ENCODE data around the gene MTG2. TPM values are rescaled to one million over a fixed set of nuclear protein-coding genes. Genes with fewer than 3 reads are reported as not detected.

MTG2 gene
- total RNA-seq, 1 experiment from 2014 or later = 27.9 TPM

DNA sequence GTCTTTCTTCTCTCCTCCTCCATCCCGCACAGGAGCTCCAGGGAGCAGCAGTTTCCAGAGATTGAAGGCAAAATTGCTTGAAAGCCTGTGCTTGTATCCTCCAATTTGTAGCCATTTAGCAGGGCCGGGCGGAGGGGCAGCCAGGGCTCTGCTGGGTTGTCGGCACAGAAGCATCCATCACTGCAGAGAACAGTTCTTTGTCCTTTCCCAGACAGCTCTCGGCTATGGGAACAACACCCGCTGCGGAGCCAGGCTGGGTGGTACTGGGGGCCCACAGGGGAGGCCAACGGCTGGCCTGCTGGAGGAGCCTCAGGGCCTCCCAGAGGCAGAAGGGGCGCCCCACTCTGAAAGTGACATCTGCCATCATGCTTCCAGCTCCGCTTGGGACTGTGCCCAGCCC is 29.5 kb downstream of the MTG2 start (continued):
- TF ChIP-seq, protein P1, sequence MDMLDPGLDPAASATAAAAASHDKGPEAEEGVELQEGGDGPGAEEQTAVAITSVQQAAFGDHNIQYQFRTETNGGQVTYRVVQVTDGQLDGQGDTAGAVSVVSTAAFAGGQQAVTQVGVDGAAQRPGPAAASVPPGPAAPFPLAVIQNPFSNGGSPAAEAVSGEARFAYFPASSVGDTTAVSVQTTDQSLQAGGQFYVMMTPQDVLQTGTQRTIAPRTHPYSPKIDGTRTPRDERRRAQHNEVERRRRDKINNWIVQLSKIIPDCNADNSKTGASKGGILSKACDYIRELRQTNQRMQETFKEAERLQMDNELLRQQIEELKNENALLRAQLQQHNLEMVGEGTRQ (CRISPR knock-in tag; IDR thresholded peaks at IDR 0.05) = no peak
- TF ChIP-seq TP53 (CRISPR knock-in tag; IDR thresholded peaks at IDR 0.05) = no peak

DNA sequence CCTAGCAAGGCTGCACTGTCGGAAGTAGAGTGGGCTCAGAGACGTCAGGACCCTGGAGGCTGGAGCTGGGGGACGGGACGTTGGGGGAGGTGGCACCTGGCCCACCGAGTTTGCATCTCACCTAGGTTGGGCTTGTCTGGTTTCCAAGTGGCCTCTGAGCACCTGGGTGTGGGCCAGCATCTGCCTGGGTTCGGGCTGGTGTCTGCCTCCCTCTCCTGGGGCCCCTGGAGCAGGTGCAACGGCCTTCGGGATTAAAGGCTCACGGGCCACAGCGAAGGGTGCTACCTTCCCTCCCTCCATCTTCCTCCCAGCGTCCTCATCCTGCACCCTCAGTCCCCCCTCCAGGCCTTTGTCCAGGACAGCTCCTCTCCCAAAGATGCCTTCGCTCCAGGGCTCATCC is 31.2 kb downstream of the MTG2 start:
- no peak for ATAC-seq
- Mint-ChIP-seq H3K27ac (no peak overlapping the region), H3K27me3 (ENCODE audit: low read depth) (peaks cover 15% of the 10 kb centered on the region)

DNA sequence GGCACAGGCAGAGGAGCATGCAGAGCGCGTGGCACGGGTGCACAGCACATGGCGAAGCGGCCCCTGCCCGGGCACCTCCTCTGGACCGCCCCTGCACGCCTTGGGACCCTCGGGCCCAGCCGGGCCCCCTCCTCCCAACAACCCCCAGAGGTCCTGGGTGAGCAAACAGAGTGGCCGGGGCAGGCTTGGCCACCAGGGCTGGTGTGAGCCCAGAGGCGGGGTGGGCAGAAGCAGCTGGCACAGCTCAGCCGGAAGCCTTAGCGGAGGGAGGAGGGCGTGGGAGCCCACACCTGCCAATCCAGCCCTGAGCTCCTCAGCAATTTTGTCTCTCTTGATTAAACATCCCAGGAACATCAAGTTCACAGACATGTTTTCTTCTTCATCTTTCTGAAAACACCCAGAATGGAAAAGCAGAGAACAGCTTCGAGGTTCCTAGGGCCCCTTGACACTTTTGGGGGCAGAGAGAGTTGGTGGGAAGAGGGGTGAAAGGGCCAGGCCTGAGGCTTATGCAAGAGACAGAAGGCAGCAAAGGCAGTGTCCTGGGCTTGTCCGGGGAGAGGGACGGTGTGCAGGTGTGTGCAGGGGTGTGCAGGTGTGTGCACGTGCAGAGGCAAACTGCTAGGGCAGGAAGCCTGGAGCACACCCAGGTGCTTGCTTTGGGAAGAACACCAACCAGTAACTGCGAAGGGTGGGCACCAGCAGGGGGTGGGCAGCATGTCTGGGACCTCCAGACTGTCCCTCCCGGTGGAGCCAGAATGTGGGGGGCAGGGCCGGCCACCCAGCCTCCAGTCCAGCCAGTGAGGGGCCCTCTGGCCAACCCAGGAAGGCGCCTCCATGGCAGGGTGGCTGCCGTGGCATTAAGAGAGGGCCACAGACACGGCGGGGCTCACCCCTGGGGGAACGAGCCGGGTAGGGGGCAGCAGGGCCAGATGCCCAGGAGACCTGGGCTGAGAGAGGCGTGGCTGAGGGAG is 32.5 kb downstream of the MTG2 start:
- no peaks in the 10 kb centered on the region for H3K9me3 Mint-ChIP-seq
- H3K4me3 Mint-ChIP-seq = no peak overlapping the region
- no peaks in the 10 kb centered on the region for H3K36me3 Mint-ChIP-seq
- ChIA-PET POLR2A (no interaction called here), CTCF (no interaction called here)
- no peak overlapping the region for H3K27ac Mint-ChIP-seq
- TF ChIP-seq STAT6 (CRISPR knock-in tag; conservative IDR thresholded peaks at IDR 0.05; ENCODE audit: low read depth) = no peak
- TF ChIP-seq SOX15 (CRISPR knock-in tag; IDR thresholded peaks at IDR 0.05) = no peak
- TF ChIP-seq JAZF1 (CRISPR knock-in tag; IDR thresholded peaks at IDR 0.05) = no peak
- TF ChIP-seq GRHL2 (CRISPR knock-in tag; IDR thresholded peaks at IDR 0.05; ENCODE audit: insufficient replicate concordance, severe bottlenecking) = no peak
- TF ChIP-seq ETV6 (CRISPR knock-in tag; IDR thresholded peaks at IDR 0.05) = no peak
- ATAC-seq = no peak
- no peak for DNase-seq (ENCODE audit: low spot score)
- H3K4me1 Mint-ChIP-seq = peaks cover 9% of the 10 kb centered on the region
- H3K27me3 Mint-ChIP-seq (ENCODE audit: low read depth) = peaks cover 18% of the 10 kb centered on the region

More for the DNA sequence above, 31.2 kb downstream of the MTG2 start:
- H3K9me3 Mint-ChIP-seq = no peaks in the 10 kb centered on the region
- peaks cover 10% of the 10 kb centered on the region for H3K4me1 Mint-ChIP-seq
- H3K4me3 Mint-ChIP-seq = no peak overlapping the region
- CTCF ChIA-PET = no interaction called here
- TF ChIP-seq, protein P2, sequence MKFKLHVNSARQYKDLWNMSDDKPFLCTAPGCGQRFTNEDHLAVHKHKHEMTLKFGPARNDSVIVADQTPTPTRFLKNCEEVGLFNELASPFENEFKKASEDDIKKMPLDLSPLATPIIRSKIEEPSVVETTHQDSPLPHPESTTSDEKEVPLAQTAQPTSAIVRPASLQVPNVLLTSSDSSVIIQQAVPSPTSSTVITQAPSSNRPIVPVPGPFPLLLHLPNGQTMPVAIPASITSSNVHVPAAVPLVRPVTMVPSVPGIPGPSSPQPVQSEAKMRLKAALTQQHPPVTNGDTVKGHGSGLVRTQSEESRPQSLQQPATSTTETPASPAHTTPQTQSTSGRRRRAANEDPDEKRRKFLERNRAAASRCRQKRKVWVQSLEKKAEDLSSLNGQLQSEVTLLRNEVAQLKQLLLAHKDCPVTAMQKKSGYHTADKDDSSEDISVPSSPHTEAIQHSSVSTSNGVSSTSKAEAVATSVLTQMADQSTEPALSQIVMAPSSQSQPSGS (CRISPR knock-in tag; IDR thresholded peaks at IDR 0.05; ENCODE audit: borderline replicate concordance, low read depth) = no peak
- TF ChIP-seq MLX (CRISPR knock-in tag; IDR thresholded peaks at IDR 0.05) (no peak), GTF2I (CRISPR knock-in tag; conservative IDR thresholded peaks at IDR 0.05) (no peak), ZNF263 (CRISPR knock-in tag; IDR thresholded peaks at IDR 0.05; ENCODE audit: low read depth) (no peak), RORB (CRISPR knock-in tag; IDR thresholded peaks at IDR 0.05) (no peak), TEAD4 (CRISPR knock-in tag; IDR thresholded peaks at IDR 0.05) (no peak), ZNF396 (CRISPR knock-in tag; IDR thresholded peaks at IDR 0.05; ENCODE audit: borderline replicate concordance) (no peak), SP1 (CRISPR knock-in tag; conservative IDR thresholded peaks at IDR 0.05) (no peak), TP53 (CRISPR knock-in tag; IDR thresholded peaks at IDR 0.05) (no peak), JUN (CRISPR knock-in tag; IDR thresholded peaks at IDR 0.05) (no peak), NFATC4 (CRISPR knock-in tag; IDR thresholded peaks at IDR 0.05) (no peak), FOXP1 (CRISPR knock-in tag; IDR thresholded peaks at IDR 0.05; ENCODE audit: borderline replicate concordance) (no peak), E2F5 (CRISPR knock-in tag; IDR thresholded peaks at IDR 0.05) (no peak), ZNF416 (CRISPR knock-in tag; IDR thresholded peaks at IDR 0.05) (no peak), FOXK1 (CRISPR knock-in tag; IDR thresholded peaks at IDR 0.05) (no peak), ZNF138 (CRISPR knock-in tag; conservative IDR thresholded peaks at IDR 0.05) (no peak), CREB1 (CRISPR knock-in tag; IDR thresholded peaks at IDR 0.05) (no peak), ZNF232 (CRISPR knock-in tag; IDR thresholded peaks at IDR 0.05) (no peak), MYBL2 (CRISPR knock-in tag; IDR thresholded peaks at IDR 0.05) (no peak)
- TF ChIP-seq, protein P3, sequence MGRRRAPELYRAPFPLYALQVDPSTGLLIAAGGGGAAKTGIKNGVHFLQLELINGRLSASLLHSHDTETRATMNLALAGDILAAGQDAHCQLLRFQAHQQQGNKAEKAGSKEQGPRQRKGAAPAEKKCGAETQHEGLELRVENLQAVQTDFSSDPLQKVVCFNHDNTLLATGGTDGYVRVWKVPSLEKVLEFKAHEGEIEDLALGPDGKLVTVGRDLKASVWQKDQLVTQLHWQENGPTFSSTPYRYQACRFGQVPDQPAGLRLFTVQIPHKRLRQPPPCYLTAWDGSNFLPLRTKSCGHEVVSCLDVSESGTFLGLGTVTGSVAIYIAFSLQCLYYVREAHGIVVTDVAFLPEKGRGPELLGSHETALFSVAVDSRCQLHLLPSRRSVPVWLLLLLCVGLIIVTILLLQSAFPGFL (CRISPR knock-in tag; IDR thresholded peaks at IDR 0.05; ENCODE audit: borderline replicate concordance) = no peak
- DNase-seq (ENCODE audit: low spot score) = no peak
- POLR2A ChIA-PET = no interaction called here
- no peaks in the 10 kb centered on the region for H3K36me3 Mint-ChIP-seq

Measured in WTC11 (cell line).